KMS-11 (cell line): ENCODE measurements around the gene USP48.

Experiments
- H2AFZ ChIP-seq: fragments of 200-600 bp; sonication (generic); 2 replicates; pipeline ENCODE4 v1.6.1; 2016; ENCODE audit warnings: antibody characterized with exemption, mixed run types, low read depth
- H3K27ac ChIP-seq: fragments of 200-600 bp; sonication (generic); 2 replicates; pipeline ENCODE4 v1.6.1; 2016; ENCODE audit warnings: mild to moderate bottlenecking, mixed run types
- H3K27me3 ChIP-seq: fragments of 200-600 bp; sonication (generic); 2 replicates; pipeline ENCODE4 v1.6.1; 2017; ENCODE audit warnings: mild to moderate bottlenecking, low read depth, mixed run types, moderate library complexity; ENCODE audit not compliant: insufficient read depth
- H3K36me3 ChIP-seq: fragments of 200-600 bp; sonication (generic); 2 replicates; pipeline ENCODE4 v1.6.1; 2017; ENCODE audit warnings: mild to moderate bottlenecking, mixed run types; ENCODE audit not compliant: insufficient read depth
- H3K4me1 ChIP-seq: fragments of 200-600 bp; sonication (generic); 2 replicates; pipeline ENCODE4 v1.6.1; 2016; ENCODE audit warnings: mild to moderate bottlenecking, low read depth, mixed run types; ENCODE audit not compliant: poor library complexity, severe bottlenecking
- H3K4me2 ChIP-seq: fragments of 200-600 bp; sonication (generic); 2 replicates; pipeline ENCODE4 v1.7.0; 2016; ENCODE audit warnings: mild to moderate bottlenecking, mixed run types
- H3K4me3 ChIP-seq: fragments of 200-600 bp; sonication (generic); IDR thresholded peaks from 2 replicates; pipeline ENCODE4 v1.6.1; 2017; ENCODE audit warnings: low read depth, low read length, mixed read lengths; ENCODE audit not compliant: insufficient read depth
- H3K79me2 ChIP-seq: fragments of 200-600 bp; sonication (generic); 2 replicates; pipeline ENCODE4 v1.6.1; 2016; ENCODE audit warnings: low read depth, mixed run types; ENCODE audit not compliant: insufficient read depth
- H3K9ac ChIP-seq: fragments of 200-600 bp; sonication (generic); 2 replicates; pipeline ENCODE4 v1.6.1; 2016; ENCODE audit warnings: mild to moderate bottlenecking, mixed run types
- H4K20me1 ChIP-seq: fragments of 200-600 bp; sonication (generic); 2 replicates; pipeline ENCODE4 v1.6.1; 2016; ENCODE audit warnings: mild to moderate bottlenecking, mixed run types; ENCODE audit not compliant: insufficient read depth
- CTCF ChIP-seq: fragments of 200-600 bp; sonication (generic); conservative IDR thresholded peaks from 2 replicates; pipeline ENCODE4 v1.6.1; 2017; ENCODE audit warnings: low read depth, mild to moderate bottlenecking, antibody characterized with exemption, low read length, moderate library complexity, mixed read lengths

USP48 gene

GRCh38 chr1:21700094-21700493, 82.9 kb downstream of the USP48 start:
- Histone ChIP-seq H3K27me3 (no peaks in the 10 kb centered on the region), H3K9ac (no peak overlapping the region; the same call in 1 of the 2 replicates), H4K20me1 (no peaks in the 10 kb centered on the region; the same call in 1 of the 2 replicates), H3K4me1 (peaks cover 71% of the 10 kb centered on the region), H3K27ac (peak overlapping the region; percentile 40), H3K79me2 (no peaks in the 10 kb centered on the region), H3K4me3 (no peak overlapping the region), H2AFZ (no peak overlapping the region), H3K36me3 (no peaks in the 10 kb centered on the region), H3K4me2 (peak overlapping the region; percentile 26)
- no peak for TF ChIP-seq CTCF

- TF ChIP-seq CTCF, result no peak
- no peaks in the 10 kb centered on the region for H4K20me1 ChIP-seq
- no peak overlapping the region for H3K27ac ChIP-seq
- H3K36me3 ChIP-seq, result no peaks in the 10 kb centered on the region
- H3K4me3 ChIP-seq, result no peak overlapping the region
- no peak overlapping the region for H3K4me2 ChIP-seq
- no peak overlapping the region for H2AFZ ChIP-seq
- H3K79me2 ChIP-seq, result no peaks in the 10 kb centered on the region
- peaks cover 40% of the 10 kb centered on the region for H3K4me1 ChIP-seq
- no peak overlapping the region for H3K9ac ChIP-seq
- no peaks in the 10 kb centered on the region for H3K27me3 ChIP-seq
Measured at GRCh38 chr1:21696931-21697330, 86.0 kb downstream of the USP48 start.

GRCh38 chr1:21693732-21694131, 89.2 kb downstream of the USP48 start:
- H2AFZ ChIP-seq, result no peak overlapping the region
- no peaks in the 10 kb centered on the region for H3K79me2 ChIP-seq
- TF ChIP-seq CTCF, result no peak
- H3K4me2 ChIP-seq, result no peak overlapping the region
- H3K4me3 ChIP-seq, result no peak overlapping the region
- no peaks in the 10 kb centered on the region for H3K36me3 ChIP-seq
- no peaks in the 10 kb centered on the region for H3K27me3 ChIP-seq
- H3K9ac ChIP-seq, result no peak overlapping the region
- H4K20me1 ChIP-seq, result no peaks in the 10 kb centered on the region
- no peak overlapping the region for H3K27ac ChIP-seq
- peaks cover 11% of the 10 kb centered on the region for H3K4me1 ChIP-seq

- Histone ChIP-seq H4K20me1 (no peaks in the 10 kb centered on the region), H2AFZ (no peak overlapping the region), H3K4me3 (no peak overlapping the region), H3K4me2 (no peak overlapping the region), H3K27ac (no peak overlapping the region), H3K4me1 (no peaks in the 10 kb centered on the region), H3K27me3 (no peaks in the 10 kb centered on the region), H3K9ac (no peak overlapping the region), H3K79me2 (no peaks in the 10 kb centered on the region), H3K36me3 (no peaks in the 10 kb centered on the region)
- no peak for TF ChIP-seq CTCF
Measured at GRCh38 chr1:21691739-21692138, 91.2 kb downstream of the USP48 start.
